ENCODE results near the gene UTP3.

DNA sequence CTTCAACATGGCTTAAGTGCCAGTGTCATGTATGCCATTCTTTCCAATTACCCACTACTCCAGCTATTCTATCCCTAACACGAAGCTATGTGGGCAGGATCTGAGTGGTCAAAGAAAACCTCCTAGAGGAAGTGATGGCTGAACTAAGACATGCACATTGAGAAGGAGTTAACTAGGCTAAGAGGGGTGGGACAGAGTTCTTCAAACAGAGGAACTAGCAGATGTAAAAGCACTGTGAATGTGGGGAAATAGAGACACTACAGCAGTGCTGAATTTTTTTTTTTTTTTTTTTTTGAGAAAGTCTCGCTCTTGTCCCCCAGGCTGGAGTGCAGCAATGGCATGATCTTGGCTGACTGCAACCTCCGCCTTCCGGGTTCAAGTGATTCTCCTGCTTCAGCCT lies 28.2 kb upstream of the UTP3 start:
- TF ChIP-seq, protein P1, sequence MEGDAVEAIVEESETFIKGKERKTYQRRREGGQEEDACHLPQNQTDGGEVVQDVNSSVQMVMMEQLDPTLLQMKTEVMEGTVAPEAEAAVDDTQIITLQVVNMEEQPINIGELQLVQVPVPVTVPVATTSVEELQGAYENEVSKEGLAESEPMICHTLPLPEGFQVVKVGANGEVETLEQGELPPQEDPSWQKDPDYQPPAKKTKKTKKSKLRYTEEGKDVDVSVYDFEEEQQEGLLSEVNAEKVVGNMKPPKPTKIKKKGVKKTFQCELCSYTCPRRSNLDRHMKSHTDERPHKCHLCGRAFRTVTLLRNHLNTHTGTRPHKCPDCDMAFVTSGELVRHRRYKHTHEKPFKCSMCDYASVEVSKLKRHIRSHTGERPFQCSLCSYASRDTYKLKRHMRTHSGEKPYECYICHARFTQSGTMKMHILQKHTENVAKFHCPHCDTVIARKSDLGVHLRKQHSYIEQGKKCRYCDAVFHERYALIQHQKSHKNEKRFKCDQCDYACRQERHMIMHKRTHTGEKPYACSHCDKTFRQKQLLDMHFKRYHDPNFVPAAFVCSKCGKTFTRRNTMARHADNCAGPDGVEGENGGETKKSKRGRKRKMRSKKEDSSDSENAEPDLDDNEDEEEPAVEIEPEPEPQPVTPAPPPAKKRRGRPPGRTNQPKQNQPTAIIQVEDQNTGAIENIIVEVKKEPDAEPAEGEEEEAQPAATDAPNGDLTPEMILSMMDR (IDR thresholded peaks at IDR 0.05): no peak
- TF ChIP-seq POLR2A (IDR thresholded peaks at IDR 0.05): no peak
